DOHH2 (cell line): Measurements from ENCODE around the gene EPHA4.

ENCODE experiments used
- H3F3A ChIP-seq: fragments of 200-600 bp; sonication (generic), shearing (Covaris generic); 2 replicates; pipeline ENCODE4 v1.6.0; 2016; ENCODE audit warnings: antibody characterized with exemption, mild to moderate bottlenecking; ENCODE audit not compliant: control insufficient read depth, insufficient read depth
- H3K27ac ChIP-seq: fragments of 200-600 bp; sonication (generic); 2 replicates; pipeline ENCODE4 v1.5.1; 2014; ENCODE audit warnings: low read depth, mild to moderate bottlenecking, low read length, moderate library complexity
- H3K27me3 ChIP-seq: fragments of 200-600 bp; sonication (generic); 2 replicates; pipeline ENCODE4 v1.6.1; 2014; ENCODE audit warnings: mild to moderate bottlenecking, low read length, mixed read lengths; ENCODE audit not compliant: control insufficient read depth
- H3K36me3 ChIP-seq: fragments of 200-600 bp; sonication (generic); 2 replicates; pipeline ENCODE4 v1.6.1; 2014; ENCODE audit warnings: mild to moderate bottlenecking, low read length, moderate library complexity, mixed read lengths; ENCODE audit not compliant: control insufficient read depth
- H3K4me1 ChIP-seq: fragments of 200-600 bp; sonication (generic); 2 replicates; pipeline ENCODE4 v1.6.1; 2014; ENCODE audit warnings: mild to moderate bottlenecking, low read length, mixed read lengths; ENCODE audit not compliant: control insufficient read depth
- H3K4me2 ChIP-seq: fragments of 200-600 bp; sonication (generic); 2 replicates; pipeline ENCODE4 v1.6.0; 2014; ENCODE audit warnings: mild to moderate bottlenecking, low read length, moderate library complexity
- H3K4me3 ChIP-seq: fragments of 200-600 bp; sonication (generic); 2 replicates; pipeline ENCODE4 v1.5.1; 2014; ENCODE audit warnings: mild to moderate bottlenecking, low read length, mixed read lengths
- H3K79me2 ChIP-seq: fragments of 200-600 bp; sonication (generic); 2 replicates; pipeline ENCODE4 v1.6.1; 2014; ENCODE audit warnings: mild to moderate bottlenecking, low read length, mixed read lengths; ENCODE audit not compliant: control insufficient read depth
- H3K9me2 ChIP-seq: fragments of 200-600 bp; sonication (generic); replicated peaks from 2 replicates; pipeline ENCODE4 v1.6.1; 2014; ENCODE audit warnings: mild to moderate bottlenecking, low read length, mixed read lengths; ENCODE audit not compliant: control insufficient read depth
- H3K9me3 ChIP-seq: fragments of 200-600 bp; sonication (generic); 2 replicates; pipeline ENCODE4 v1.6.1; 2014; ENCODE audit warnings: antibody characterized with exemption, low read length, mixed read lengths; ENCODE audit not compliant: control insufficient read depth, insufficient read depth
- H4K20me1 ChIP-seq: fragments of 200-600 bp; sonication (generic); 2 replicates; pipeline ENCODE4 v1.6.0; 2014; ENCODE audit warnings: low read depth, mild to moderate bottlenecking, antibody characterized with exemption, low read length, moderate library complexity; ENCODE audit not compliant: control insufficient read depth, insufficient read depth
- EZH2phosphoT487 ChIP-seq: fragments of 200-600 bp; sonication (generic); IDR thresholded peaks from 2 replicates; pipeline ENCODE4 v1.6.1; 2017; ENCODE audit warnings: borderline replicate concordance, mild to moderate bottlenecking, antibody characterized with exemption, low read length, moderate library complexity, mixed read lengths
- TF ChIP-seq, protein P1 (sequence below): fragments of 200-600 bp; sonication (generic); IDR thresholded peaks from one replicate; pipeline ENCODE4 v1.5.1; 2014; ENCODE audit warnings: antibody characterized with exemption, mild to moderate bottlenecking, low read depth, low read length; ENCODE audit not compliant: poor library complexity, severe bottlenecking

The EPHA4 gene

DNA sequence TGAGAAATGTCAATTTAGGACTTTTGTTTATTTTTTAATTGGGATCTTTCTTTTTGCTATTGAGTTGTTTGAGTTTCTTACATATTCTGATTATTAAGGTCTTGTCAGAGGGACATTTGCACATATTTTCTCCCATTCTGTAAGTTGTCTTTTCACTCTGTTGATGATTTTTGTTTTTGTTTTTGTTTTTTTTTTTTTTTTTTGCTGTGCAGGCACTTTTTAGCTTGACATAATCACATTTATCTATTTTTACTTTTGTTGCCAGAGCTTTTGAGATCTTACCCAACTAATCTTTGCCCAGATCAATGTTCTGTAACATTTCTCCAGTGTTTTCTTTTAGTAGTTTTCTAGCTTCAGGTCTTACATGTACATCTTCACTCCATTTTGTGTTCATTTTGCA is 166.6 kb downstream of the EPHA4 start:
- H3K27ac ChIP-seq: no peak overlapping the region
- H3K4me3 ChIP-seq: no peak overlapping the region
- peaks cover 6% of the 10 kb centered on the region; the same call in 1 of the 2 replicates for H3K9me3 ChIP-seq
- no peak overlapping the region for H3K4me2 ChIP-seq
- H3K4me1 ChIP-seq: no peaks in the 10 kb centered on the region
- TF ChIP-seq EZH2phosphoT487: no peak
- TF ChIP-seq, protein P1, sequence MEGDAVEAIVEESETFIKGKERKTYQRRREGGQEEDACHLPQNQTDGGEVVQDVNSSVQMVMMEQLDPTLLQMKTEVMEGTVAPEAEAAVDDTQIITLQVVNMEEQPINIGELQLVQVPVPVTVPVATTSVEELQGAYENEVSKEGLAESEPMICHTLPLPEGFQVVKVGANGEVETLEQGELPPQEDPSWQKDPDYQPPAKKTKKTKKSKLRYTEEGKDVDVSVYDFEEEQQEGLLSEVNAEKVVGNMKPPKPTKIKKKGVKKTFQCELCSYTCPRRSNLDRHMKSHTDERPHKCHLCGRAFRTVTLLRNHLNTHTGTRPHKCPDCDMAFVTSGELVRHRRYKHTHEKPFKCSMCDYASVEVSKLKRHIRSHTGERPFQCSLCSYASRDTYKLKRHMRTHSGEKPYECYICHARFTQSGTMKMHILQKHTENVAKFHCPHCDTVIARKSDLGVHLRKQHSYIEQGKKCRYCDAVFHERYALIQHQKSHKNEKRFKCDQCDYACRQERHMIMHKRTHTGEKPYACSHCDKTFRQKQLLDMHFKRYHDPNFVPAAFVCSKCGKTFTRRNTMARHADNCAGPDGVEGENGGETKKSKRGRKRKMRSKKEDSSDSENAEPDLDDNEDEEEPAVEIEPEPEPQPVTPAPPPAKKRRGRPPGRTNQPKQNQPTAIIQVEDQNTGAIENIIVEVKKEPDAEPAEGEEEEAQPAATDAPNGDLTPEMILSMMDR: no peak
- H3K36me3 ChIP-seq: no peaks in the 10 kb centered on the region
- H3K9me2 ChIP-seq: no peaks in the 10 kb centered on the region
- no peaks in the 10 kb centered on the region for H3F3A ChIP-seq
- no peaks in the 10 kb centered on the region for H4K20me1 ChIP-seq
- no peaks in the 10 kb centered on the region for H3K27me3 ChIP-seq
- no peaks in the 10 kb centered on the region for H3K79me2 ChIP-seq

DNA sequence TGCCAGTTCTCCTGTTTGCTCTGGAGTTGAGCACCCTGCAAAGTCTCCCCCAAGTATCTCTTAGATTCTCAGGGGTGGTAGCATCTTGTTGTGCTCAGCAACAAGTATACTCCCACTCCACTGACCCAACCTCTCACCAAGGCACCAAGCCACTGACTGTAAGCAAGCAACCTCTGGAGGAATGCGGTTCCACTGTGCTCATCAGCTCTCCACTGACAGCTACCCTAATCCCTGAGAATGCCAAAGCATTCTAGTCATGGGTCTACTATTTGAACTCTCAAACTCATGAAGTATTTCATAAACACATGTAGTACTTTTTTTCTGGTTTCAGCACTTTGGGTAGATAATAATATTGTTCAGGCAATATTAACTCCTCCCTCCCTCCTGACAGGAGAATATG is 170.0 kb downstream of the EPHA4 start:
- H3K27ac ChIP-seq: no peak overlapping the region
- no peaks in the 10 kb centered on the region for H4K20me1 ChIP-seq

DNA sequence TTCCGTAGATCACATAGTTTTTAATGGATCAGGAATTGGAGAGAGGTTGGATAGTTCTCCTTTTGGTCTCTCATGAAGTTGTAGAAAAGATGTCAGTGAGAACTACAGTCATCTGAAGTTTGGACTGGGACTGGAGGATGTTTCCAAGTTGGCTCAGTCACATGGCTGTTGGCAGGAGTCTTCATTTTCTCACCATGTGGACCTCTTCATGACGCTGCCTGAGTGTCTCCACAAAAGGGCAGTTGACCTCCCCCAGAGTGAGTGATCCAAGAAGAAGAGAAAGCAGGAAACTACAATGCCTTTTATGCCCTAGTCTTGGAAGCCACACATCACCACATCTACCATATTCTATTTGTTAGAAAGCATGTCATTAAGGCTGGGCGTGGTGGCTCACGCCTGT is 171.7 kb downstream of the EPHA4 start:
- Histone ChIP-seq H3K4me1 (no peaks in the 10 kb centered on the region), H3K4me3 (no peak overlapping the region), H3F3A (no peaks in the 10 kb centered on the region), H3K9me2 (no peaks in the 10 kb centered on the region), H4K20me1 (no peaks in the 10 kb centered on the region), H3K27me3 (no peaks in the 10 kb centered on the region), H3K9me3 (no peaks in the 10 kb centered on the region), H3K79me2 (no peaks in the 10 kb centered on the region), H3K27ac (no peak overlapping the region), H3K36me3 (no peaks in the 10 kb centered on the region), H3K4me2 (no peak overlapping the region)
- TF ChIP-seq EZH2phosphoT487: no peak
- TF ChIP-seq, protein P1: no peak

More for the DNA sequence above, 170.0 kb downstream of the EPHA4 start:
- Histone ChIP-seq H3K9me2 (no peaks in the 10 kb centered on the region), H3K4me1 (no peaks in the 10 kb centered on the region), H3K9me3 (peaks cover 6% of the 10 kb centered on the region; the same call in 1 of the 2 replicates), H3K27me3 (no peaks in the 10 kb centered on the region), H3K4me2 (no peak overlapping the region), H3F3A (no peaks in the 10 kb centered on the region), H3K79me2 (no peaks in the 10 kb centered on the region), H3K4me3 (no peak overlapping the region), H3K36me3 (no peaks in the 10 kb centered on the region)
- TF ChIP-seq, protein P1: no peak
- no peak for TF ChIP-seq EZH2phosphoT487

DNA sequence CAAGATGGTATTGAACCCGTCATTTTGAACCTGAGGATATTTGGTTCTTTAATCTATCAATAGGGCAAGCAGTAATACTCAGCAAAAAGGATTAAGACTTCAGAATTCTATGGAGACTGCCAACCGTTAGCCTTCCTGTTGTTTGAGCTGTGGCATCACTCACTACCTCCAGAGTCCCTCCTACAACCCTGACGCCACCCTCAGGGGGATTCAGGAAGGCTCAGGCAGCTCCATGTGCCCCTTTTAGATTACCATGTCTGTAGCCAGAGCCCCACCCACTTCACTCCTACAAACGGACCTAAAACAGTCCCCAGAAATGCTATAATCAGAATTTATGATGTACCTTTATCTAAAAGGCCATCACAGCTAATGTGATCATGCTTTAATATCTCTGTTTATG is 172.9 kb downstream of the EPHA4 start:
- Histone ChIP-seq H3K27ac (no peak overlapping the region), H4K20me1 (no peaks in the 10 kb centered on the region), H3K4me2 (no peak overlapping the region), H3K4me3 (no peak overlapping the region), H3K79me2 (no peaks in the 10 kb centered on the region), H3K9me3 (no peaks in the 10 kb centered on the region), H3K4me1 (no peaks in the 10 kb centered on the region), H3K36me3 (no peaks in the 10 kb centered on the region), H3K27me3 (no peaks in the 10 kb centered on the region), H3F3A (no peaks in the 10 kb centered on the region), H3K9me2 (no peaks in the 10 kb centered on the region)
- TF ChIP-seq, protein P1: no peak
- TF ChIP-seq EZH2phosphoT487: no peak
